ENCODE measurements around the gene MAML2.

Gene MAML2

DNA sequence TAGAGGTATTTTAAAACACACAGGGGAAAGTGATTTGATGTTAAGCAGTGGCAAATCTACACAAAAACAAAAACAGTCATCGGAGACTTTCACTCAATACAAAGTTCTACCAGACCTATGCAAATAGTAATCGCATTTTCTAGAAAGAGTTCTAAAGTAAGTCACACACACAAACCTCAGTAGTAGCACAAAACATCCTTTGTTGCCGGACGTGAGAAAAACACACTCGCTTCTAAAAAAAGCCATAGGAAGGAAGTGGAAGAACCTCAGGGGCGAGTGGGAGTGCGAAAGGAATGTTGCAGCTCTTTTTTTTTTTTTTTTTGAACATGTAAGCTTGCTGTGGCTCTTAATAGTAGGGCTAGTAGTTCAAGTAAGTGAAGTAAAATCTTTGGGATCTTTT, 88.9 kb downstream of the MAML2 start:
- peaks cover 19% of the 10 kb centered on the region for H3K79me2 ChIP-seq (ENCODE audit: insufficient read depth, low read length)
- H3K9ac ChIP-seq (ENCODE audit: low read depth, low read length), result peak overlapping the region; percentile 30
- H3K4me2 ChIP-seq (ENCODE audit: insufficient read depth, low read length), result peak overlapping the region; percentile 57
- peak overlapping the region; percentile 67 for H3K27ac ChIP-seq (ENCODE audit: low read length)
- H2AFZ ChIP-seq (ENCODE audit: low read depth, low read length), result peak overlapping the region; percentile 42
- H3K4me3 ChIP-seq (ENCODE audit: low read depth in 1 of 2, low read length in 2 of 2), result peak overlapping the region in 1 of 2 experiments; percentile 26; a peak in 1 of 4 replicates
- H3K27me3 ChIP-seq (ENCODE audit: insufficient read depth, low read length, poor library complexity), result no peaks in the 10 kb centered on the region
- H3K9me3 ChIP-seq (ENCODE audit: insufficient read depth, low read length, severe bottlenecking), result no peaks in the 10 kb centered on the region
- TF ChIP-seq, protein P1, sequence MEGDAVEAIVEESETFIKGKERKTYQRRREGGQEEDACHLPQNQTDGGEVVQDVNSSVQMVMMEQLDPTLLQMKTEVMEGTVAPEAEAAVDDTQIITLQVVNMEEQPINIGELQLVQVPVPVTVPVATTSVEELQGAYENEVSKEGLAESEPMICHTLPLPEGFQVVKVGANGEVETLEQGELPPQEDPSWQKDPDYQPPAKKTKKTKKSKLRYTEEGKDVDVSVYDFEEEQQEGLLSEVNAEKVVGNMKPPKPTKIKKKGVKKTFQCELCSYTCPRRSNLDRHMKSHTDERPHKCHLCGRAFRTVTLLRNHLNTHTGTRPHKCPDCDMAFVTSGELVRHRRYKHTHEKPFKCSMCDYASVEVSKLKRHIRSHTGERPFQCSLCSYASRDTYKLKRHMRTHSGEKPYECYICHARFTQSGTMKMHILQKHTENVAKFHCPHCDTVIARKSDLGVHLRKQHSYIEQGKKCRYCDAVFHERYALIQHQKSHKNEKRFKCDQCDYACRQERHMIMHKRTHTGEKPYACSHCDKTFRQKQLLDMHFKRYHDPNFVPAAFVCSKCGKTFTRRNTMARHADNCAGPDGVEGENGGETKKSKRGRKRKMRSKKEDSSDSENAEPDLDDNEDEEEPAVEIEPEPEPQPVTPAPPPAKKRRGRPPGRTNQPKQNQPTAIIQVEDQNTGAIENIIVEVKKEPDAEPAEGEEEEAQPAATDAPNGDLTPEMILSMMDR (IDR thresholded peaks at IDR 0.05; ENCODE audit: borderline replicate concordance, extremely low read depth, low read length, poor library complexity, severe bottlenecking), result no peak
- no peak for TF ChIP-seq EZH2 (IDR thresholded peaks at IDR 0.05; ENCODE audit: borderline replicate concordance, low read depth, low read length, severe bottlenecking)
- no peaks in the 10 kb centered on the region for H4K20me1 ChIP-seq (ENCODE audit: insufficient read depth, low read length)
- DNase-seq (peak; percentile 58), ATAC-seq (ENCODE audit: insufficient read depth, low read depth) (no peak)
- H3K4me1 ChIP-seq (ENCODE audit: insufficient read depth, low read length), result peaks cover 58% of the 10 kb centered on the region
- H3K36me3 ChIP-seq (ENCODE audit: insufficient read depth, low read length), result no peaks in the 10 kb centered on the region

- peaks cover 23% of the 10 kb centered on the region for H3K4me1 ChIP-seq (ENCODE audit: insufficient read depth, low read length)
- TF ChIP-seq EZH2 (IDR thresholded peaks at IDR 0.05; ENCODE audit: borderline replicate concordance, low read depth, low read length, severe bottlenecking), result no peak
- TF ChIP-seq, protein P1 (IDR thresholded peaks at IDR 0.05; ENCODE audit: borderline replicate concordance, extremely low read depth, low read length, poor library complexity, severe bottlenecking), result no peak
- no peak overlapping the region for H3K4me3 ChIP-seq (ENCODE audit: low read depth in 1 of 2, low read length in 2 of 2)
- no peak overlapping the region for H2AFZ ChIP-seq (ENCODE audit: low read depth, low read length)
- no peak for ATAC-seq (ENCODE audit: insufficient read depth, low read depth)
- H3K4me2 ChIP-seq (ENCODE audit: insufficient read depth, low read length), result no peak overlapping the region
- H3K79me2 ChIP-seq (ENCODE audit: insufficient read depth, low read length), result peaks cover 2% of the 10 kb centered on the region; the same call in 1 of the 2 replicates
- no peak overlapping the region for H3K9ac ChIP-seq (ENCODE audit: low read depth, low read length)
- no peaks in the 10 kb centered on the region for H3K36me3 ChIP-seq (ENCODE audit: insufficient read depth, low read length)
- H3K27ac ChIP-seq (ENCODE audit: low read length), result no peak overlapping the region
- no peak for DNase-seq
- H4K20me1 ChIP-seq (ENCODE audit: insufficient read depth, low read length), result no peaks in the 10 kb centered on the region
- no peaks in the 10 kb centered on the region for H3K27me3 ChIP-seq (ENCODE audit: insufficient read depth, low read length, poor library complexity)
- no peaks in the 10 kb centered on the region for H3K9me3 ChIP-seq (ENCODE audit: insufficient read depth, low read length, severe bottlenecking)
These were observed 96.1 kb downstream of the MAML2 start for GRCh38 chr11:96246718-96247552.

DNA sequence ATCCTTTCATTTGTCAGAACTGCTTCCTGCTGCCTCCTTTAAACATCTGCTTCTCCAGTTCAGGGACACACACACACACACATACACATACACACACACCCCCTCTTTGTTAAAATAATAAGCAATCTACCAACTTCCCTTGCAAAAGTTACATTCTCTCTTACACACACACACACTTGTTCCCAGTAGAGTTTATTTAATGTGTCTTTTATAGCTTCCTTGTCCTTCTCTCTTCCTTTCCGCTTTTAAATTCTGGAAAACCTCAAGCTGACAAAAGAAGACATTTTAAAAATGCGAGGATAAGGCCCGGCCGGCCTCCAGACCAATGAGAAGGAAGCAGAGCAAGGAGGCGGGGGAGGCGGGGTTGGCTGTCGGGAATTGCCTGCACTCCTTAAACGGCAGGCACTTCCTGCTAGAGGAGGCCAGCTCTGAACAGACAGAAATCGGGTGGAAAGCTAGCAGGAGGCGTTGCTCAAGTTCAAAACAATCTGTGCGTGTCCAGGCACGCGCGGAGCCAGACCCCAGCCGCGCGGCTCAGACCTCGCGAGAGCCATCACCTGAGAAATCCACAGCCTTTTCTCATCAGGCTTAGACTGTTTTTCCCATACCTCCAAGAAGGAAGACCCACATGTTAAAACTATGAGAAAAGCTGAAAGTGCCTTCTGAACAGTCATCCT, 99.9 kb downstream of the MAML2 start:
- DNase-seq, result peak; percentile 95
- Histone ChIP-seq H3K79me2 (ENCODE audit: insufficient read depth, low read length) (peaks cover 2% of the 10 kb centered on the region; the same call in 1 of the 2 replicates), H3K27me3 (ENCODE audit: insufficient read depth, low read length, poor library complexity) (no peaks in the 10 kb centered on the region), H3K27ac (ENCODE audit: low read length) (peak overlapping the region; percentile 84), H3K4me3 (ENCODE audit: low read depth in 1 of 2, low read length in 2 of 2) (peak overlapping the region; percentile 5 to 50; a peak in 3 of 4 replicates), H3K36me3 (ENCODE audit: insufficient read depth, low read length) (no peaks in the 10 kb centered on the region), H3K9me3 (ENCODE audit: insufficient read depth, low read length, severe bottlenecking) (no peaks in the 10 kb centered on the region), H3K9ac (ENCODE audit: low read depth, low read length) (peak overlapping the region; percentile 57), H3K4me2 (ENCODE audit: insufficient read depth, low read length) (peak overlapping the region; percentile 66), H4K20me1 (ENCODE audit: insufficient read depth, low read length) (no peaks in the 10 kb centered on the region), H3K4me1 (ENCODE audit: insufficient read depth, low read length) (peaks cover 33% of the 10 kb centered on the region), H2AFZ (ENCODE audit: low read depth, low read length) (peak overlapping the region; percentile 71)
- peak; percentile 98 for ATAC-seq (ENCODE audit: insufficient read depth, low read depth)
- TF ChIP-seq EZH2 (IDR thresholded peaks at IDR 0.05; ENCODE audit: borderline replicate concordance, low read depth, low read length, severe bottlenecking), result no peak
- TF ChIP-seq, protein P1 (IDR thresholded peaks at IDR 0.05; ENCODE audit: borderline replicate concordance, extremely low read depth, low read length, poor library complexity, severe bottlenecking), result no peak

Measured in DND-41 (cell line).